GM03348 (cell line): ENCODE results near the gene PATE4.

Experiments
- DNase-seq: peaks from one replicate; pipeline ENCODE4 v3.0.0; 2012; ENCODE audit warnings: low spot score

Gene PATE4

DNA sequence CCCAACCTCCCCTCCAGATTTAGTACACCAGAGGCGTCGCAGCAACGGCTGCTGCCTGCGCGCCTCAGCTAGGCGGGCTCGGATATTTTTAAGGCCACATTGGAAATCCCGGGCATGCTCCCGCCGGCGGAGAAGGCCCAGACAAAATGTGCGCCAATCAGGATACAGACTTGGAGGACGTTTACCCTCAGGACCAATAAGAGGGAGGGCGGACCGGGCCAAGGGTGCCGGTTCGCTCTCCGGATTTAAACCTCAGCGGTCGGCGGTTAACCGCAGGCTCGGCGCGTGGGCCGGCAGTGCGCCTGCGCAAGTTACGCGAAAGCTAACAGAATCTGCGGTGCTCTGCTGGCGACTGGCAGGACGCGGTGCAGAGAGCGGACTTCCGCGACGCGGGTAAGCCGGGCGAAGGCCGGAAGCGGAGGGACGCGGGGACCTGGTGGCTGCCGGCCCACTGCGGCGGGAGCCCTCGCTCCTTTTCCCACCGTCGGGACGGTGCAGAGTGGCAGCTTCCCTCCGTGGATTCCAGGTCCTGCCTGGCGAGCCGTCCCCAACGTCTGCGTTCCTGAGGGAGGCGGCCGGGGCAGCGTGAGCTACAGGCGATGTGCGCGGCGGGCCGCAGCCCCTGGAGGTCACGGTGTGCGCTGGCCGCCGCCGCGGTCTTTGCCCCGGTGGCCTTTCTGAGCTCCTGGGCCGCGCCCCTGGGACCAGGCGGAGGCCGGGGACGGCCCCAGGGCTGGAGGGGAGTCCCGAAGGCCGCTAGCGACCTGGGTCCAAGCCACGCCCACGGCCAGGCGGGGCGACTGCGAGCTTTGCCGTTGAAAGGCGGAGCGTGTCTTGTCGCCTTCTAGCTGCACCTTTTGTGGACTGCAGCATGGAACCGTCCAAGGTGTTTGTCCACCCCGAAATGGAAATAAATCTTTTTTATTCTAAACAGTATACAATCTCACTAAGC is 54.5 kb downstream of the PATE4 start, which contains the start of gene HYLS1:
TSS of gene HYLS1 (plus strand) at position 296 of the 952 bp plus-strand sequence. CDS start 11,701 bp downstream, outside the sequence.
- peak; percentile 98 for DNase-seq
